HG03175 (cell line): ENCODE measurements around the gene ADAM12.

Source experiments
- ATAC-seq: cut with Tn5 transposase; IDR thresholded peaks from one replicate; pipeline ENCODE4 v1.9.1; 2021; ENCODE audit warnings: mild to moderate bottlenecking, moderate library complexity; ENCODE audit not compliant: unreplicated experiment

The ADAM12 gene

GRCh38 chr10:126126023-126126422 is 262.3 kb downstream of the ADAM12 start:
- ATAC-seq = no peak

GRCh38 chr10:126124668-126125349 is 263.5 kb downstream of the ADAM12 start:
- no peak for ATAC-seq

DNA sequence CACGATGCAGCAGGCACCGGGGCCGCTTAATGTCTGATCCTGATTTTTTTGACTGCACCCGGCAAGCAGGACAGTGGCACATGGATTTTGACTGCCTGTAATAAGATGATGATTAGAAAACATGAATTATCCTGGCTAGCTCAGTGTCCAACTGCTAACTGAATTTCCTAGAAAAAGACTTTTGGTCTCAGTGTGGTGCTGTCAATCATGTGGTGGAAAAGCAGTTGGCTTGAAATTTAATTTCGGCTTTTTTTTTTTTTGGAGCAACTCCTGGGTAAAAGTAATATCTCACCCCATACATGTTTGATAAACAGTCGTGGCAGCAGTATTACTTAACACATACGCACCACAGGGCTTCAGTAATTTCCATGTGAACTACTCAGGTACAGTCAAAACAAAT is 264.2 kb downstream of the ADAM12 start:
- no peak for ATAC-seq

DNA sequence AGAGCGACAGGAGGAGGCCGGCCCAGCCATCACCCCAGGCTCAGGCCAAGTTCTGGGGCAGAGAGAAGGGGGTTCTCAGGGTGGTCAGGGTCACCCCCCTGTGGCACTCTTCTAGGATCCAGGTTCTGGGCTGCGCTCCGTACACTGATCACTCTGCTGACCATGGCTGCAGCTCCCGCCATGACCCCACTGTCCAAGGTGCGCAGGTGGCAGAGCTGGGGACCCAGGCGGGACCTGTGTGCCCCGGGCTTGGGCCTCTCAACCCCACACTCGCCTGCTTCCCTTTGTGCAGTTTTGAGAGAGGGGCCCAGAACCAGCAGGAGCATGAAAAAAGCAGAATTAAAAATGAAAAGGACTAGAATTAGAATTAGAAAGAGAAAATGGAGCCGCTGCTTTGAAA is 264.8 kb downstream of the ADAM12 start:
- ATAC-seq = no peak

DNA sequence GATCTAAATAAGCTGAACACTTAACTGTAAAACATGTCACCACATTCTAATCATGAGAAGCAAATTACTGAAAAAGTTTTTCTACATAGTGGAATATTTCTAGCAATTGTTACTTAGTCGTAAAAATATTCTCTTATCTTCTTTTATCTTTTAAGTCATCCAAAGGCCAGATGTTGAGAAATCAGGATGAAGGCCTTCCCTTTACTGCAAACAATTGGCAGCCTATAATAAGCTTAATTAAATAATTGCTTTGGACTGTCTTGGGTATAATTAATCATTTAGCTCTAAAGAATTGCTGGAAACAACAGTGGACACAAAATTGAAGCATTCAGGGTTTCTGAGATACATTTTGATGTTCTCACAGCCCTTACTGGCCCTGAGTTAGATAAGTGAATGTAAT is 265.4 kb downstream of the ADAM12 start:
- ATAC-seq = no peak

- ATAC-seq = no peak
Measured at GRCh38 chr10:126119599-126119998, 268.7 kb downstream of the ADAM12 start.

- no peak for ATAC-seq
Measured at GRCh38 chr10:126118476-126118875, 269.8 kb downstream of the ADAM12 start.

DNA sequence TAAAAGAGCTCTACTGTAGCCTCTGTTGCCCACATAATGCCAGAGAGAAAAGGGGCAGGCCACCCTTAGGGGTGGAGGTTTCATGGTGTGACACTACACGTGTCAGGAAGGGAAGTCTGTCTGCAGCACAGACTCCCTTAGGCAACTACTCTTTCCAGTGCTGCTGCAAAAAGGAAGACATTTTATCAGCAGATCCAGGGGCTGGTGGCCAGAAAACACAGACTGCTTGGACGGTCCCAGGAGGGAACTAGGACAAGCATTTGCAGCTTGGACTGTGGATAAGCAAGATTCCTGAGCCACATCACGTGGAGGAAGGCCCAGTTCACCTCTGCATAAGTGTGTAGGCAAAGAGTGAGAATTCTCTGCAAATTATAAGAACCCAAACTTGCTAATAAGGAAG is 271.1 kb downstream of the ADAM12 start:
- ATAC-seq = no peak

GRCh38 chr10:126115886-126116285 is 272.4 kb downstream of the ADAM12 start:
- no peak for ATAC-seq

GRCh38 chr10:126114884-126115555 is 273.3 kb downstream of the ADAM12 start:
- no peak for ATAC-seq

DNA sequence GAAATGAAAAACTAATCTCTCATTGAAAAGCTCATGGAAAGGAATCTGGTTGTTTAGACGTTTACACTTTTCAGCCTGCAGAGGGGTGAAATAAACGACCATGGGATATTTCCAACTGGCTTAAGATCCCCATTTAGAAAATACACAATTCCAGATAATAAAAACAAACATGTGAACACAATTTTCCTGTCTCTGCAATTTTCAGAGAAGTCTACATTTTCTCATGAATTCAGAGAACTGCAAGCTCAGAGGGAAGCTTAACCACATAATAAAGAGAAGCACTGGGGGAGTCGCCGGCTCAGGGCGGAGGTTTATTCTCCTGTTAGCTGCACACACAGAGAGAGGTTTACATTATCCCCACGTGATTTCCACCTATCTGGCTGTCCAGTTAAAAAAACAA is 276.8 kb downstream of the ADAM12 start:
- no peak for ATAC-seq

- no peak for ATAC-seq
Measured at GRCh38 chr10:126110489-126111180, 277.6 kb downstream of the ADAM12 start.

DNA sequence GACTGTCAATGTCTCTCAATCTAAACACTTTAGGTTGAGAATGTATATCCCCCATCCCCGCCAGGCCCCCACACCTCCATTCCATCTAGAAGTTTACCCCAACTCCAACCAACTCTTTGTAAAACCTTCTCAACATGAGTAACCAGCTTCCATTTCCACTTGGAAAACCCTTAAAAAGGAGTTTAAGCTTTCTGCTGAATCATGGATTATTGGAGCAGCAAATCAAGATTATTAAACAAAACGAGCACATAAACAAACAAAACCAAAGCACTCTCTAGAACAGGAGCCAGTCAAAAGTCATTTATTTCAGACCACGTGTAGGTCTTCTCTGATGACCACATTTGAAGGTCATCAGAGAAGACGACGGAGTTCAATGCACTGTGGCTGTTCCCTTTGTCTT is 278.4 kb downstream of the ADAM12 start:
- ATAC-seq = no peak

GRCh38 chr10:126108693-126109092 is 279.6 kb downstream of the ADAM12 start:
- ATAC-seq = no peak

DNA sequence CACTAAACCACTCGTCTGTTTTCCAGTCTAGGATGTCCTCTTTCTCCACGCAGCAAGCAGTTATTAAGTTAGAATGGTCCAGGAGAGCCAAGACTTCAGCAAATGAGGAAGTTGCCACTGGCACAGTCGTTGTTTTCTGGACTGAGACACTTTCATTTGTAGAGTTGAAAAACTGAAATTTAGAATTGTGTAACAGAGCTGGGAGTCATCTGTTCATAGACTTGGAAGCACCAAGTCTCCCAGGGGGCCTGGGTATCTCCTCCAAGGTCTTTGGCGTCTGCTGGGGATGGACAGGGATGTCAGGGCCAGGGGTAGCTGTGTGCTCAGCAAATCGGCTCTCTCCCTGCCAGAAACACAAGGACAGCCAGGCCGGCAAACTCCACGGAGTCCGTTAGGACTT is 283.5 kb downstream of the ADAM12 start:
- ATAC-seq = no peak

- ATAC-seq = no peak
Measured at GRCh38 chr10:126102636-126103035, 285.6 kb downstream of the ADAM12 start.

DNA sequence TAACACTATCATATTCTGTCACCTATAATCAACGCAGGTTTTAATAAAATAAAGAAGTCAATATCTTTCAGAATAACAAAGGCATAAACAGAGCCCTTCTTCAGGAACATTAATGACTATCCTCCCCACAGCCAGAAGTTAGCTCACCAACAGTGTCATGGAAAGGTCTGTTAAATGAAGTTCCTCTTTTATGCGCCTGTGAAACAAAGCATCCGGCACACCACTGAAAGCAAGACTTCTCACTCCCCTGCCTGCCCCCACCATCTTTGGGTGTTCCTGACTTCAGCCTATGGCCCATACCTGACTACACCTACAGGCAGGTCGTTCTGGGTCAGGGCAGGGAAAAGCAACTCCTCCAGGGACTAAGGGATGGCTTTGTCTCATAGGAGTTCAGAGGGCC is 286.5 kb downstream of the ADAM12 start:
- peak; percentile 92 for ATAC-seq

DNA sequence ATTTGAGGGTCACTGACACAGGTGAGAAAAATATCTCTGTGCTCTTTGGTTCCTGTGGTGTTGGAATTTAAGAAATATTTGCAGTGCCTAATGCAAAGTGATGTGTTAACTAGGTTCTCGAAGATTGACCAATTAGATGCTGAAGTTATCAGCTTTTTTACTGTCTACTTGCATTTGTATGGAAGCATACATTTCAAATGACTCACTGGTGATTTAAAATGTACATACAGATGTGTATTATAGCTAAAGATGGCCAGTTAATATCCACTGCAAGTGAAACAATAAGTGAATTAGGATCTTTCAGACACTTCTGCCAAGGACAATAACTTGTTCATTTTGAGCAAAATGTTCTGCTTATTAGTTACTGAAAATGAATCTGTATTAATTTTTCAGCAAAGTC is 287.0 kb downstream of the ADAM12 start:
- ATAC-seq = peak; percentile 17

DNA sequence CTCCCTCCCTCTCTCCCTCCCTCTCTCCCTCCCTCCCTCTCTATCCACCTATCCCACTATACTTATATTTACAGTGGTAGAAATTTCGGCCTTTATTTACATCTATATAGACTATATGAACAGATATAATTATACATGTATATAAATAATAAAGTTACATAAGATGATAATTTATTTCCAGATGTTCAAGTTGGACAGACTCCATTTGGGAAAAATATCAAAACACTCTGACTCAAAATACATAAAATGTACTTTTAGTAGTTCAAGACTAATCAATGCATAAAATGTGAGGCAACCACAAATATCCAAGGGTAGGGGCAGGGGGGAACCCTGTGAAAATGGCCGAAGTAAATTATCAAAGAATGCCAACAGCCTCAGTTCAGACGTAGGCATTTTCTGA is 288.9 kb downstream of the ADAM12 start:
- ATAC-seq = no peak

- ATAC-seq = no peak
Measured at GRCh38 chr10:126098226-126098581, 290.1 kb downstream of the ADAM12 start.

GRCh38 chr10:126097558-126098225 is 290.6 kb downstream of the ADAM12 start:
- ATAC-seq = no peak

- no peak for ATAC-seq
Measured at GRCh38 chr10:126094537-126094936, 293.7 kb downstream of the ADAM12 start.
